ENCODE results near the gene TBC1D22A. TPM values are rescaled to one million over a fixed set of nuclear protein-coding genes. Genes with fewer than 3 reads are reported as not detected.

Gene TBC1D22A
- total RNA-seq, 3 donors from 2014 or later = 35.6 to 51.9 (median 41.8) TPM

DNA sequence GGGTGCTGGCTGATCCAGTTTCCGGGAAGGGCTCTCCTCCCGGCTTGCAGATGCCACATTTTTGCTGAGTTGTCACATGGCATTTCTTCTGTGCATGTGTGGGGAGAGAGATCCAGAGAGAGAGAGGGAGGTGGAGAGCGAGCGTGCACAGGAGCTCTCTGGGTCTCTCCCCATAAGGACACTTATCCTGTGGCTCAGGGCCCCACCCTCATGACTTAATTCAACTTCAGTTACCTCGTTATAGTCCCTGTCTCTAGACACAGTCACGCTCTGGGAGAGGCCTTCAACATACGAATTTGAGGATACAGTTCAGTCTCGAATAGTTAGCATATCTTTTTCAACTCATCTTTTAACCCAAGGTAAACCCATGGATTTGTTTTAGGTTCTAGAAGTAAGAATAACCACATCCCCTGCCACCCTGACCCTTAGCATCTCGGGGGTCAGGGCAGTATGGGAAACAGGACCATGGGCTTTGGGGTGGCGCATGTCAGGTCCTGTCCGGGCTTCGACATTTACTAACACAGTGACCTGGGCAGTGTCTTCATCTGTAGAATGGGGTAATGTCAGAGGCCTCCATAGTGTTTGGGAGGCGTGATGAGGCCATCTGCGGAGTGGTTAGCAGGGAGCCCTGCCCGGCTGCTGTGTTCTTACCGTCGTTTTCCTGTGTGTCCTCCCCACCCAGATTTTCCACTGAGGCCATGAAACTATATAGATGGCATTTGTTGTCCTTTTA, 46.9 kb downstream of the TBC1D22A start:
- no peaks in the 10 kb centered on the region for H3K36me3 ChIP-seq (ENCODE audit: low read depth)
- no peaks in the 10 kb centered on the region for H3K4me1 ChIP-seq (ENCODE audit: low read depth)
- H3K9me3 ChIP-seq = no peaks in the 10 kb centered on the region
- DNase-seq = no peak
- intact Hi-C loops (cut with DNase I, micrococcal nuclease) = no loop called here
- H3K4me3 ChIP-seq = no peak overlapping the region
- TF ChIP-seq, protein P1, sequence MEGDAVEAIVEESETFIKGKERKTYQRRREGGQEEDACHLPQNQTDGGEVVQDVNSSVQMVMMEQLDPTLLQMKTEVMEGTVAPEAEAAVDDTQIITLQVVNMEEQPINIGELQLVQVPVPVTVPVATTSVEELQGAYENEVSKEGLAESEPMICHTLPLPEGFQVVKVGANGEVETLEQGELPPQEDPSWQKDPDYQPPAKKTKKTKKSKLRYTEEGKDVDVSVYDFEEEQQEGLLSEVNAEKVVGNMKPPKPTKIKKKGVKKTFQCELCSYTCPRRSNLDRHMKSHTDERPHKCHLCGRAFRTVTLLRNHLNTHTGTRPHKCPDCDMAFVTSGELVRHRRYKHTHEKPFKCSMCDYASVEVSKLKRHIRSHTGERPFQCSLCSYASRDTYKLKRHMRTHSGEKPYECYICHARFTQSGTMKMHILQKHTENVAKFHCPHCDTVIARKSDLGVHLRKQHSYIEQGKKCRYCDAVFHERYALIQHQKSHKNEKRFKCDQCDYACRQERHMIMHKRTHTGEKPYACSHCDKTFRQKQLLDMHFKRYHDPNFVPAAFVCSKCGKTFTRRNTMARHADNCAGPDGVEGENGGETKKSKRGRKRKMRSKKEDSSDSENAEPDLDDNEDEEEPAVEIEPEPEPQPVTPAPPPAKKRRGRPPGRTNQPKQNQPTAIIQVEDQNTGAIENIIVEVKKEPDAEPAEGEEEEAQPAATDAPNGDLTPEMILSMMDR (IDR thresholded peaks at IDR 0.05) = no peak
- ATAC-seq = no peak

DNA sequence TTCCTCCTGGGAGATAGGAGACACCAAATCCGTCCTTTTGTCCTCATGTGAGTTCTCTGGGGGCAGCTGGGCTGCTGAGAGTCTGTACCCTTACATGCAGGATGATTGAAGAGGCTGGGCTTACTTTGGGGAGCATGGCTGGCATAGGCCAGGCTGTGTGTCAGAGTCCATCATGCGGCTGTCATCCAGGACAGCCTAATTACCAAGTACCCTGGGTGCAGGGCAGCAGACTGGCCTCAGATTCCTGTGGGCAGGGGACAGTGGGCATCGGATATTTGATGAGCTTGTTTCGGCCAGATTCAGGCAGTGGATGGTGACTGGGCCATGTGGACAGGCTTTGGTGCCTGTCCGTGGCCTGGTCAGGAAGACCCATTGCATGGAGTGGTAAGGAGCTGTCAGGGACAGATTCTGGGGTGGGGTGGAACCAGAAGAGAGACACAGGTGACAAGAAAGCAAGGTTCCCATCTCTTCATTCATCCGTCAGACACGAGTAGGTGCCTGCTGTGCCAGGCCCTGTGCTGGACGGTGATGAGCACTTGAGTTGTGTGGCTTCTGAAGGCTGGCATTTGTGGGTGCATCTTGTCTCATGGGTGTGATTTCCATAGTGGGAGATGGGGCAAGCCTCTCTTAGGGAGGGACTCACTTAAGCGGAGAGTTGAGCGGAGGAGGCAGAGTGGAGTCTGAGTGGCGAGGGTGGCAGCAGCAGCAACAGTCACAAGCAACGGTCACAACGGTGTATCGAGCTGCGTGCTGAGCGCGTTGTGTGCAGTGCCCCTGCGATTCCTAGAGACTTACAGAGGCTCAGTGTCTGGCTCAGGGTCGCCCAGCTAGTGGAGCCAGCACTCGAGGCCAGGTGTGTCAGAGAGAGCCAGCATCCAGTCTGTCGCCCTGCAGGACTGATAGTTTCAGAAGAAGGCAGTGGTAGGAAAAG, 48.7 kb downstream of the TBC1D22A start:
- intact Hi-C loops (cut with DNase I, micrococcal nuclease) = no loop called here
- TF ChIP-seq, protein P1 (IDR thresholded peaks at IDR 0.05) = no peak
- H3K4me1 ChIP-seq (ENCODE audit: low read depth) = peaks cover 11% of the 10 kb centered on the region
- H3K9me3 ChIP-seq = no peaks in the 10 kb centered on the region
- ATAC-seq = no peak
- H3K4me3 ChIP-seq = no peak overlapping the region
- no peak for DNase-seq
- no peaks in the 10 kb centered on the region for H3K36me3 ChIP-seq (ENCODE audit: low read depth)

DNA sequence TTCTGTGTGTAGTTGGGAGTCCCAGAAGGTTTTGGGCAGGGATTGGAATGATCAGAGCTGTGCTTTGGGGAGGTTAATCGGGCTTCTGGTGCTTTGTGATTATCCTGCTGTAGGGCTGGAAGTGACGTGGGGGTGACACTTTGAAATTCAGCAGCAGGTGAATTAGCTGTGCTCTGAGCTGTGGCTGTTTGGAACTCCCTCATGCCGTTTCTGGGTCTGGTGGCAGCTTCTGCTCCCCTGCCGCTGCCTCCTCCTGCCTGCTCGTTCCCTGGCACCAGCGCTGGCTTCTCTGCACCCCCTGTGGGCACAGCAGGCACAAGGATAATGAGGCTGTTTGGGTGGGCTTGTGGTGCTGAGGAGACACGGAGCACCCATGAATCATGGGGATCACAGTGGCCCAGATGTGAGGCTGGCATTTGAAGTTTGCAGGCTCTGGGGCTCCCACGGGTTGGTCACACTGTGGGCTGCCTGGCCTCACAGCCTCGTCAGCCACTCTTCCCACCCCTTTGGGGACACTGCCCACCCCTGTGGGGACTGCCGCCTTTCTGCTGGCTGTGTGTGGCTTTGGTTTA, 49.7 kb downstream of the TBC1D22A start:
- no peaks in the 10 kb centered on the region for H3K36me3 ChIP-seq (ENCODE audit: low read depth)
- DNase-seq (no peak), ATAC-seq (no peak)
- intact Hi-C loops (cut with DNase I, micrococcal nuclease) = no loop called here
- no peaks in the 10 kb centered on the region for H3K9me3 ChIP-seq
- H3K4me1 ChIP-seq (ENCODE audit: low read depth) = peaks cover 13% of the 10 kb centered on the region
- no peak overlapping the region for H3K4me3 ChIP-seq
- TF ChIP-seq, protein P1 (IDR thresholded peaks at IDR 0.05) = no peak

DNA sequence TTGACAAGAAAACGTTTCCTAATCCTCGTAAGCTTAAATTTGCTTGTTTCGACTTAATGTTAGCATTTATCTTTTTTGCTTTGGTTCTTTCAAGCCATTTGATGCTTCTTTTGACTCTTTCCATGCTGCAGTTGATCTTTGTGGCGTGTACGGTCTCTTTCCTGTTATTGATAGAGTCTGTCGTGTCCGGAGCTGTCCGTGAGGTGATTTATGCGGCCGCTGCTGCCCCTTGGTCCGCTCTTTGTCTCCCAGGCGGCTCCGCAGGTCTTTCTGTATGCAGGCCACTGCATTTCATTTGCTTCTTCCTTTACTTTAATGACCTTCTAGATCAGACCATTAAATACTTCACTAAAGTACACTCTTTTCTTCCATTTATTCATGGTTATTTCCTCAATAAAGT, 50.3 kb downstream of the TBC1D22A start:
- TF ChIP-seq, protein P1 (IDR thresholded peaks at IDR 0.05) = no peak
- Histone ChIP-seq H3K4me1 (ENCODE audit: low read depth) (peaks cover 13% of the 10 kb centered on the region), H3K4me3 (no peak overlapping the region), H3K36me3 (ENCODE audit: low read depth) (no peaks in the 10 kb centered on the region), H3K9me3 (no peaks in the 10 kb centered on the region)
- no peak for ATAC-seq
- DNase-seq = peak in 1 of 3 donors; percentile 9
- intact Hi-C loops (cut with DNase I, micrococcal nuclease) = no loop called here

DNA sequence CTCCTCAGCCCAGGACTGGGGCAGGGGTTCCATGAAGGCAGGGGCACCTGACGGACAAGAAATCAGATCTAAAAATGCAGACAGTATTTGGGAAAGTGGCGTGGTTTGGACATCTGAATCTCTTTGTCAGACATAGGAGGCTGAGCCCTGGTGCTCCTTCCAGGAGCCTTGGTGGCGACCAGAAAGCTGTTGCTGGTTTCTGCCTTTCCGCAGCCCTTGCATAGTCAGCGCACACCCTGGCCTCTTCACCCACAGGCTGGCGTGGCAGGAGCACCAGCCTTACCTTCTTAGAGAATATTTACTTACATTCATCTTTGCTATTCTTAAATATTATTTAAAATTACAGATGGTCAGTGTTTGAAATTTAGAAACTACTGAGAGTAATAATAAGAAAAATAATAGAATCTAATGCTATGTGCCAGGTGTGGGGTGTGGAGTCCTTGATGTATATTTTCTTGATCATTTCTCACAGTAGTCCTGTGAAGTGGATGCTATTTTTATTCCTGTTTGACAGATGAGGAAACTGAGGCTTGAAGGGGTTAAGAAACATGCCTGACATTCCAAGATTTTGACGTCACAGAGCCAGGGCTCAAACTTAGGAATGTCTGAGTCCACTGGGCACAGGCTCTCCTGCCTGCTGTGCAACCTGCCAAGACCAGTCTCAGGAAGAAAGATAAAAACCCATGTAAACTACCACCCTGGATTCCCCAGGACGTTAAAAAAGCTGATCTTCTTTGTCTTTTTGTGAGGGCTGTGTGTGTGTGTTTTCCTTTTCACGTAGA, 51.6 kb downstream of the TBC1D22A start:
- DNase-seq (no peak), ATAC-seq (no peak)

More for the DNA sequence above, 51.6 kb downstream of the TBC1D22A start:
- Histone ChIP-seq H3K9me3 (no peaks in the 10 kb centered on the region), H3K4me1 (ENCODE audit: low read depth) (peaks cover 13% of the 10 kb centered on the region), H3K36me3 (ENCODE audit: low read depth) (no peaks in the 10 kb centered on the region), H3K4me3 (no peak overlapping the region)
- TF ChIP-seq, protein P1 (IDR thresholded peaks at IDR 0.05) = no peak
- intact Hi-C loops (cut with DNase I, micrococcal nuclease) = no loop called here
